HCT116 (cell line): Measurements from ENCODE around the gene HOXA2. TPM values are rescaled to one million over a fixed set of nuclear protein-coding genes. Genes with fewer than 3 reads are reported as not detected.

Experiments
- ATAC-seq: fragments of 200-7000 bp; cut with Tn5 transposase; 2 replicates; pipeline ENCODE4 v1.9.1; 2020; ENCODE audit warnings: mild to moderate bottlenecking, moderate library complexity
- BruUV-seq: library from RNA; stranded (reverse); fragments of 400-500 nt; replicated peaks from 2 replicates; lab custom pipeline; 2021; lab: Mats Ljungman, UMichigan
- CTCF ChIA-PET: fragments of 300-600 bp; sonication (Branson Sonifier 250); formaldehyde crosslinking; loops from one replicate; lab custom pipeline; 2021; ENCODE audit warnings: antibody characterized with exemption; lab: Charles Lee
- POLR2A ChIA-PET: fragments of 300-600, 350-600 bp; sonication (Branson Sonifier 250); formaldehyde crosslinking; loops from one replicate; lab custom pipeline; 2021; ENCODE audit warnings: antibody characterized with exemption; lab: Charles Lee
- RAD21 ChIA-PET, 2 experiments: fragments of 300-600 bp; sonication (Branson Sonifier 250); formaldehyde crosslinking; loops; one replicate each; lab custom pipeline; 2023; ENCODE audit warnings: low total read pairs in 2 of 2; ENCODE audit not compliant: uncharacterized antibody in 2 of 2, unreplicated experiment in 2 of 2, low non-redundant PET in 1 of 2; lab: Charles Lee
- DNase-seq: peaks from one replicate; pipeline ENCODE4 v3.0.0-alpha.2; 2010; ENCODE audit warnings: low read depth, low spot score
- H2AFZ ChIP-seq: fragments of 200-600 bp; shearing (Covaris generic), sonication (generic); 2 replicates; pipeline ENCODE4 v1.6.1; 2017; ENCODE audit warnings: low read depth, mixed run types, mixed read lengths, antibody characterized with exemption, low read length; ENCODE audit not compliant: poor library complexity, severe bottlenecking
- H3K27ac ChIP-seq: 2 replicates; pipeline ENCODE4 v1.5.1; 2012; ENCODE audit warnings: low read depth, low read length
- H3K27me3 ChIP-seq: fragments of 200-600 bp; sonication (generic); 2 replicates; pipeline ENCODE4 v1.6.1; 2016; ENCODE audit warnings: mixed run types, low read length, mixed read lengths; ENCODE audit not compliant: insufficient read depth
- H3K36me3 ChIP-seq, 2 experiments: fragments of 200-500 bp in 1 of 2; fragments of 200-600 bp in 1 of 2; sonication (Bioruptor generic) in 1 of 2; sonication (generic) in 1 of 2; 2 replicates each; pipeline versions ENCODE4 v1.5.1 to v1.6.1; 2014 to 2016; ENCODE audit warnings: low read length in 2 of 2, inconsistent platforms in 1 of 2, mixed read lengths in 1 of 2, mixed run types in 1 of 2; ENCODE audit not compliant: insufficient read depth in 2 of 2, control insufficient read depth in 1 of 2
- H3K4me1 ChIP-seq, 2 experiments: fragments of 200-600 bp in 1 of 2; sonication (generic) in 1 of 2; 2 replicates each; pipeline versions ENCODE4 v1.5.1 to v1.6.1; 2012 to 2017; ENCODE audit warnings: low read length in 2 of 2, inconsistent platforms in 1 of 2, mild to moderate bottlenecking in 1 of 2, mixed read lengths in 1 of 2, mixed run types in 1 of 2, moderate library complexity in 1 of 2; ENCODE audit not compliant: insufficient read depth in 2 of 2, control insufficient read depth in 1 of 2
- H3K4me2 ChIP-seq: fragments of 200-600 bp; sonication (generic); 2 replicates; pipeline ENCODE4 v1.6.1; 2017; ENCODE audit warnings: mixed run types, low read length, mixed read lengths
- H3K4me3 ChIP-seq, 2 experiments: fragments of 200-600 bp in 1 of 2; sonication (generic) in 1 of 2; replicated peaks in 1 of 2; 2 replicates each; pipeline ENCODE4 v1.5.1; 2011 to 2016; ENCODE audit warnings: low read length in 2 of 2, control low read depth in 1 of 2, low read depth in 1 of 2, mild to moderate bottlenecking in 1 of 2, mixed read lengths in 1 of 2, mixed run types in 1 of 2
- H3K79me2 ChIP-seq: fragments of 200-600 bp; sonication (generic); 2 replicates; pipeline ENCODE4 v1.6.1; 2017; ENCODE audit warnings: mild to moderate bottlenecking, mixed run types, low read length, moderate library complexity, mixed read lengths; ENCODE audit not compliant: insufficient read depth
- H3K9ac ChIP-seq: fragments of 200-600 bp; sonication (generic); 2 replicates; pipeline ENCODE4 v1.6.1; 2016; ENCODE audit warnings: low read length, mixed read lengths
- H3K9me2 ChIP-seq: fragments of 200-600 bp; sonication (generic), shearing (Covaris generic); 2 replicates; pipeline ENCODE4 v1.6.1; 2017; ENCODE audit warnings: mixed run types, mild to moderate bottlenecking, moderate library complexity; ENCODE audit not compliant: insufficient read depth
- H3K9me3 ChIP-seq, 2 experiments: fragments of 200-500 bp in 1 of 2; fragments of 200-600 bp in 1 of 2; sonication (Bioruptor generic) in 1 of 2; sonication (generic) in 1 of 2; 2 replicates each; pipeline ENCODE4 v1.6.1; 2014 to 2017; ENCODE audit warnings: low read length in 2 of 2, mixed read lengths in 2 of 2, inconsistent platforms in 1 of 2, low read depth in 1 of 2, mild to moderate bottlenecking in 1 of 2, mixed run types in 1 of 2, moderate library complexity in 1 of 2; ENCODE audit not compliant: control insufficient read depth in 1 of 2, insufficient read depth in 1 of 2
- H4K20me1 ChIP-seq: fragments of 200-600 bp; sonication (generic), shearing (Covaris generic); 2 replicates; pipeline ENCODE4 v1.6.1; 2017; ENCODE audit warnings: mixed run types, mild to moderate bottlenecking, moderate library complexity; ENCODE audit not compliant: insufficient read depth
- CEBPB ChIP-seq: IDR thresholded peaks from 2 replicates; pipeline ENCODE4 v1.6.1; 2012; ENCODE audit warnings: low read depth
- FOSL1 ChIP-seq: IDR thresholded peaks from 2 replicates; pipeline ENCODE4 v1.6.1; 2012; ENCODE audit warnings: low read depth
- RAD21 ChIP-seq: IDR thresholded peaks from 2 replicates; pipeline ENCODE4 v1.6.1; 2012; ENCODE audit warnings: low read depth, mild to moderate bottlenecking
- intact Hi-C: fragments of 100-400 bp; cut with micrococcal nuclease; formaldehyde crosslinking; loops from 2 replicates; pipeline ENCODE4 v1.10.0; 2022
- total RNA-seq: library from RNA; stranded (reverse); gene quantifications from one replicate; pipeline ENCODE4 v1.2.1, GENCODE V29; 2021; ENCODE audit not compliant: unreplicated experiment
- TF ChIP-seq, protein P1 (sequence below), 3 experiments: fragments of 200-600 bp in 1 of 3; sonication (generic) in 1 of 3; IDR thresholded peaks in 2 of 3; conservative IDR thresholded peaks in 1 of 3; 2 replicates each; pipeline ENCODE4 v1.5.1; 2012 to 2017; ENCODE audit warnings: low read depth in 2 of 3, low read length in 2 of 3, antibody characterized with exemption in 1 of 3, borderline replicate concordance in 1 of 3, control low read depth in 1 of 3, mild to moderate bottlenecking in 1 of 3, mixed read lengths in 1 of 3, mixed run types in 1 of 3, moderate library complexity in 1 of 3; ENCODE audit not compliant: insufficient read depth in 1 of 3

Gene HOXA2
- total RNA-seq, 1 experiment from 2014 or later: 0.57 TPM

DNA sequence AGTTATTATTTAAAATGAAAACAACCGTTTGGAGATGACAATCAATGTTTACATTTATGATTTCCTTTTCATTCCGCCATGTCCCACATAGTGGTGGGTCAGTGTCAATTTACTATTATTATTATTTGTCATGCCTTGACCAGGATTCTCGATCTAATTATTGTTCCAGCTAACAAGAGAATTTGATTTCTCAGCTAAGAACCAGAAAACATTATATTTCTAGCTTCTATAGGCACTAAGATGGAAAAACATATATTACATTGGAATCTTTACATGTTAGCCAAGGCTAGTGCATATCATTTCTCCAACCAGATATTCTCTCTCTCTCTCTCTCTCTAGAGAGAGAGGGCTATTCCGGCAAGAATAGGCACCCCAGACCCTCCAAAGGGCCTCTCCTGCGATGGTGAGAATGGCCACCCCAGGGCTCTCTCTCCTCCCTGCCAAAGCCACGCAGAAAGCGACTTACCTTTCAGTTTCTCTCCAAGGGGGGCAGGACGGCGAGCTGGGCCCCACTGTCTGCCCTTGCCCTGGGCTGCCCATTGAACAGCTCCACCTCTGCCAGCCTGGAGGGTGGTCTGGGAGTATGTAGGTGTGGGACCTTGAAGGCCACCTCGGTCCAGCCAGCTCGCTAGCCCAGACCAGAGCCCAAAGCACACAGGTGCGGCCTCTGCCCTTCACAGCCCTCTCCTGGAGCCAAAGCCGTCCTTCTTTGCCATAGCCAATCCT lies 47.5 kb upstream of the HOXA2 start:
- Histone ChIP-seq H2AFZ (peak overlapping the region; percentile 6), H3K27ac (peak overlapping the region; percentile 82), H3K27me3 (no peaks in the 10 kb centered on the region), H3K9me3 (no peaks in the 10 kb centered on the region), H3K9me2 (no peaks in the 10 kb centered on the region), H3K36me3 (peaks cover 3 to 4% of the 10 kb centered on the region in 2 experiments; a peak in 1 of 4 replicates), H3K4me1 (peaks cover 26 to 63% of the 10 kb centered on the region in 2 experiments), H3K4me2 (peak overlapping the region; percentile 95), H3K79me2 (peaks cover 45% of the 10 kb centered on the region), H3K9ac (peak overlapping the region; percentile 74), H4K20me1 (no peaks in the 10 kb centered on the region), H3K4me3 (peak overlapping the region; percentile 60 to 71)
- ATAC-seq (peak; percentile 41), DNase-seq (no peak)
- intact Hi-C loops: loop anchor here (5.0 kb wide), 1 partner anchor 298 kb away; no protein-coding TSS in a partner anchor
- TF ChIP-seq CEBPB (no peak), RAD21 (no peak), FOSL1 (no peak)
- TF ChIP-seq, protein P1, sequence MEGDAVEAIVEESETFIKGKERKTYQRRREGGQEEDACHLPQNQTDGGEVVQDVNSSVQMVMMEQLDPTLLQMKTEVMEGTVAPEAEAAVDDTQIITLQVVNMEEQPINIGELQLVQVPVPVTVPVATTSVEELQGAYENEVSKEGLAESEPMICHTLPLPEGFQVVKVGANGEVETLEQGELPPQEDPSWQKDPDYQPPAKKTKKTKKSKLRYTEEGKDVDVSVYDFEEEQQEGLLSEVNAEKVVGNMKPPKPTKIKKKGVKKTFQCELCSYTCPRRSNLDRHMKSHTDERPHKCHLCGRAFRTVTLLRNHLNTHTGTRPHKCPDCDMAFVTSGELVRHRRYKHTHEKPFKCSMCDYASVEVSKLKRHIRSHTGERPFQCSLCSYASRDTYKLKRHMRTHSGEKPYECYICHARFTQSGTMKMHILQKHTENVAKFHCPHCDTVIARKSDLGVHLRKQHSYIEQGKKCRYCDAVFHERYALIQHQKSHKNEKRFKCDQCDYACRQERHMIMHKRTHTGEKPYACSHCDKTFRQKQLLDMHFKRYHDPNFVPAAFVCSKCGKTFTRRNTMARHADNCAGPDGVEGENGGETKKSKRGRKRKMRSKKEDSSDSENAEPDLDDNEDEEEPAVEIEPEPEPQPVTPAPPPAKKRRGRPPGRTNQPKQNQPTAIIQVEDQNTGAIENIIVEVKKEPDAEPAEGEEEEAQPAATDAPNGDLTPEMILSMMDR (IDR thresholded peaks at IDR 0.05 in 2 of 3, conservative IDR thresholded peaks at IDR 0.05 in 1 of 3; ENCODE audit: borderline replicate concordance in 1 of 3, insufficient read depth in 1 of 3, low read depth in 2 of 3, low read length in 2 of 3): no peak
- ChIA-PET CTCF (interaction anchor here (0.6 to 3.7 kb wide), 8 partner anchors 11 to 468 kb away, joined by 3 to 27 read pairs (median 4); no protein-coding TSS in a partner anchor), POLR2A (interaction anchor here (0.8 to 2.5 kb wide), 6 partner anchors 8 to 470 kb away, joined by 3 to 8 read pairs (median 4); no protein-coding TSS in a partner anchor), RAD21 (interaction anchor here (0.5 to 1.2 kb wide), 5 partner anchors 11 to 780 kb away, joined by 3 to 4 read pairs (median 3); no protein-coding TSS in a partner anchor)
- no TSS peak for BruUV-seq
